H1 (cell line): ENCODE results near the gene SLC25A36. TPM values are rescaled to one million over a fixed set of nuclear protein-coding genes. Genes with fewer than 3 reads are reported as not detected.

Experiments used
- CTCF ChIA-PET: fragments of 300-600 bp; sonication (Branson Sonifier 250); formaldehyde crosslinking; loops from one replicate; lab custom pipeline; 2021; ENCODE audit not compliant: partially characterized antibody; lab: Charles Lee
- POLR2A ChIA-PET: fragments of 300-600 bp; sonication (Branson Sonifier 250); formaldehyde crosslinking; loops from one replicate; lab custom pipeline; 2021; ENCODE audit warnings: inconsistent platforms; ENCODE audit not compliant: partially characterized antibody; lab: Charles Lee
- DNase-seq, 2 experiments: peaks; one replicate each; pipeline versions ENCODE4 v3.0.0 to v3.0.0-alpha.2; 2010 to 2022; ENCODE audit warnings: low spot score in 2 of 2, low read depth in 1 of 2, mixed read lengths in 1 of 2
- FAIRE-seq: peaks from 2 replicates; lab custom pipeline; 2011; peaks lifted over from hg19 to GRCh38; lab: Jason Lieb, UNC
- H2AFZ ChIP-seq: 2 replicates; pipeline ENCODE4 v1.8.1; 2012; ENCODE audit warnings: low read length, inconsistent platforms
- H2AK5ac ChIP-seq: 2 replicates; pipeline ENCODE4 v1.6.1; 2013; ENCODE audit warnings: low read depth, low read length
- H2BK120ac ChIP-seq: replicated peaks from 2 replicates; pipeline ENCODE3; 2013; ENCODE audit warnings: low read depth, low read length, inconsistent platforms
- H2BK12ac ChIP-seq: 2 replicates; pipeline ENCODE4 v1.6.1; 2013; ENCODE audit warnings: low read depth, low read length
- H2BK15ac ChIP-seq: 2 replicates; pipeline ENCODE4 v1.6.1; 2013; ENCODE audit warnings: low read length
- H2BK20ac ChIP-seq: 2 replicates; pipeline ENCODE4 v1.6.1; 2013; ENCODE audit warnings: low read length
- H2BK5ac ChIP-seq: 2 replicates; pipeline ENCODE4 v1.6.1; 2013; ENCODE audit warnings: low read depth, low read length
- H3K14ac ChIP-seq: 2 replicates; pipeline ENCODE4 v1.6.1; 2013; ENCODE audit warnings: inconsistent platforms; ENCODE audit not compliant: insufficient read length
- H3K18ac ChIP-seq: 2 replicates; pipeline ENCODE4 v1.6.1; 2013; ENCODE audit warnings: low read length; ENCODE audit errors: extremely low read depth
- H3K23ac ChIP-seq: 2 replicates; pipeline ENCODE4 v1.6.1; 2013; ENCODE audit warnings: inconsistent platforms; ENCODE audit not compliant: insufficient read length
- H3K23me2 ChIP-seq: 2 replicates; pipeline ENCODE4 v1.6.1; 2013; ENCODE audit warnings: low read depth, low read length
- H3K27ac ChIP-seq: 2 replicates; pipeline ENCODE4 v1.6.1; 2011; ENCODE audit warnings: low read depth, low read length, inconsistent platforms
- H3K27me3 ChIP-seq, 4 experiments: replicated peaks in 1 of 4; 1 replicate in 1 of 4; 2 replicates in 3 of 4; pipeline versions ENCODE4 v1.6.1 to v1.8.1; 2011 to 2013; ENCODE audit warnings: low read length in 3 of 4, mild to moderate bottlenecking in 3 of 4, inconsistent platforms in 2 of 4, mixed read lengths in 2 of 4, moderate library complexity in 1 of 4; ENCODE audit not compliant: control insufficient read depth in 3 of 4, insufficient read depth in 3 of 4; ENCODE audit errors: extremely low read depth in 1 of 4
- H3K36me3 ChIP-seq, 4 experiments: 2 replicates each; pipeline versions ENCODE4 v1.6.1 to v1.8.1; 2011 to 2013; ENCODE audit warnings: mild to moderate bottlenecking in 4 of 4, low read length in 3 of 4, moderate library complexity in 2 of 4, control low read depth in 1 of 4, inconsistent platforms in 1 of 4; ENCODE audit not compliant: insufficient read depth in 4 of 4, control insufficient read depth in 2 of 4
- H3K4ac ChIP-seq: replicated peaks from 2 replicates; pipeline ENCODE3; 2013; ENCODE audit warnings: low read length, low read depth, mixed read lengths, inconsistent platforms; ENCODE audit not compliant: insufficient read length
- H3K4me1 ChIP-seq, 4 experiments: replicated peaks in 1 of 4; 1 replicate in 1 of 4; 2 replicates in 3 of 4; pipeline versions ENCODE4 v1.6.1 to v1.8.1; 2011 to 2013; ENCODE audit warnings: low read length in 3 of 4, inconsistent platforms in 2 of 4, mixed read lengths in 1 of 4; ENCODE audit not compliant: insufficient read depth in 4 of 4, control insufficient read depth in 3 of 4
- H3K4me2 ChIP-seq, 2 experiments: 2 replicates each; pipeline versions ENCODE4 v1.6.1 to v1.8.1; 2011 to 2013; ENCODE audit warnings: low read depth in 2 of 2, low read length in 2 of 2, control low read depth in 1 of 2, inconsistent platforms in 1 of 2, mild to moderate bottlenecking in 1 of 2; ENCODE audit not compliant: insufficient read depth in 1 of 2
- H3K4me3 ChIP-seq, 4 experiments: fragments of 200-600, 300-600 bp in 1 of 4; sonication (generic), shearing (Covaris generic), sonication (Bioruptor Twin) in 1 of 4; 2 replicates each; pipeline versions ENCODE4 v1.5.1 to v1.8.1; 2011 to 2016; ENCODE audit warnings: low read length in 4 of 4, low read depth in 3 of 4, control low read depth in 2 of 4, inconsistent platforms in 2 of 4, mild to moderate bottlenecking in 2 of 4, mixed read lengths in 1 of 4, moderate library complexity in 1 of 4; ENCODE audit not compliant: insufficient read depth in 2 of 4; ENCODE audit errors: extremely low read depth in 1 of 4
- H3K56ac ChIP-seq: replicated peaks from 2 replicates; pipeline ENCODE3; 2013; ENCODE audit warnings: low read depth, mild to moderate bottlenecking, mixed read lengths, low read length, inconsistent platforms; ENCODE audit not compliant: insufficient read length
- H3K79me1 ChIP-seq: 2 replicates; pipeline ENCODE4 v1.6.1; 2013; ENCODE audit warnings: low read depth, low read length, control low read depth
- H3K79me2 ChIP-seq, 2 experiments: 2 replicates each; pipeline versions ENCODE4 v1.6.1 to v1.8.1; 2012 to 2013; ENCODE audit warnings: low read length in 2 of 2, mild to moderate bottlenecking in 2 of 2, inconsistent platforms in 1 of 2; ENCODE audit not compliant: insufficient read depth in 2 of 2, control insufficient read depth in 1 of 2
- H3K9ac ChIP-seq, 4 experiments: replicated peaks in 1 of 4; 1 replicate in 1 of 4; 2 replicates in 3 of 4; pipeline versions ENCODE4 v1.6.1 to v1.8.1; 2011 to 2013; ENCODE audit warnings: low read depth in 3 of 4, low read length in 3 of 4, control low read depth in 2 of 4, mild to moderate bottlenecking in 2 of 4, moderate library complexity in 2 of 4, inconsistent platforms in 1 of 4; ENCODE audit errors: extremely low read depth in 1 of 4
- H3K9me3 ChIP-seq, 2 experiments: 2 replicates each; pipeline versions ENCODE4 v1.6.1 to v1.8.1; 2012 to 2013; ENCODE audit warnings: mild to moderate bottlenecking in 2 of 2, moderate library complexity in 2 of 2, control low read depth in 1 of 2, inconsistent platforms in 1 of 2, low read depth in 1 of 2, low read length in 1 of 2, mixed read lengths in 1 of 2; ENCODE audit not compliant: insufficient read depth in 2 of 2
- H4K20me1 ChIP-seq, 2 experiments: replicated peaks in 1 of 2; 2 replicates each; pipeline versions ENCODE3 to v1.8.1; 2011 to 2013; ENCODE audit warnings: inconsistent platforms in 2 of 2, low read length in 2 of 2, mild to moderate bottlenecking in 1 of 2; ENCODE audit not compliant: insufficient read depth in 2 of 2, control insufficient read depth in 1 of 2
- H4K5ac ChIP-seq: 2 replicates; pipeline ENCODE4 v1.6.1; 2013; ENCODE audit warnings: low read length, low read depth, mixed read lengths, inconsistent platforms; ENCODE audit not compliant: insufficient read length
- H4K8ac ChIP-seq: 2 replicates; pipeline ENCODE4 v1.8.0; 2013; ENCODE audit warnings: mild to moderate bottlenecking, moderate library complexity, low read length, inconsistent platforms; ENCODE audit not compliant: insufficient read depth; ENCODE audit errors: extremely low read depth
- H4K91ac ChIP-seq: replicated peaks from 2 replicates; pipeline ENCODE3; 2013; ENCODE audit warnings: low read length, mixed read lengths, inconsistent platforms; ENCODE audit not compliant: insufficient read length
- CEBPB ChIP-seq: IDR thresholded peaks from 2 replicates; pipeline ENCODE4 v1.6.1; 2012; ENCODE audit warnings: low read depth, low read length
- E2F6 ChIP-seq: IDR thresholded peaks from 2 replicates; pipeline ENCODE4 v1.6.1; 2012; ENCODE audit warnings: inconsistent platforms
- GABPA ChIP-seq: IDR thresholded peaks from 2 replicates; pipeline ENCODE4 v1.6.1; 2011; ENCODE audit warnings: mild to moderate bottlenecking, low read length, moderate library complexity, borderline replicate concordance; ENCODE audit not compliant: insufficient read depth
- MAX ChIP-seq: IDR thresholded peaks from 2 replicates; pipeline ENCODE4 v1.6.1; 2012; ENCODE audit warnings: inconsistent platforms
- SP2 ChIP-seq: IDR thresholded peaks from 2 replicates; pipeline ENCODE4 v1.6.1; 2012; ENCODE audit warnings: mild to moderate bottlenecking, low read length, inconsistent platforms
- WGBS, 2 experiments: shearing (Covaris generic) in 1 of 2; methylation state at CpG; one replicate each; pipeline versions ENCODE4 v1.1.6 to v1.1.7; 2013 to 2015; ENCODE audit warnings: low lambda C conversion rate in 2 of 2, mixed read lengths in 2 of 2, inconsistent platforms in 1 of 2, low coverage in 1 of 2, missing lambda C conversion rate in 1 of 2; ENCODE audit not compliant: insufficient replicate concordance in 2 of 2, insufficient coverage in 1 of 2, insufficient read length in 1 of 2; ENCODE audit errors: extremely low coverage in 1 of 2, missing lambda C conversion rate in 1 of 2; 5-methylcytosine and 5-hydroxymethylcytosine counted together
- polyA plus RNA-seq, 7 experiments: library from polyadenylated mRNA; depleted of rRNA in 3 of 7; stranded (reverse) in 5 of 7; unstranded in 2 of 7; fragments of >200 nt in 5 of 7; fragments of 200-250 nt in 2 of 7; gene quantifications; 1 replicate in 5 of 7; 2 replicates in 1 of 7; 4 replicates in 1 of 7; pipeline versions ENCODE4 v1.2.1 to v1.2.3, GENCODE V29; 2011 to 2013; ENCODE audit warnings: missing spikeins in 2 of 7, mixed read lengths in 2 of 7
- total RNA-seq: library from RNA; stranded (reverse); fragmentation: NEBNext Ultra II Directional; extraction: Animal tissue kit (Norgen Biotek cat#: 25700); gene quantifications from 2 replicates; pipeline ENCODE4 v1.2.1, GENCODE V29; 2021
- TF ChIP-seq, protein P1 (sequence below): IDR thresholded peaks from 2 replicates; pipeline ENCODE4 v1.6.1; 2012; ENCODE audit warnings: low read length, inconsistent platforms
- TF ChIP-seq, protein P2 (sequence below): IDR thresholded peaks from 2 replicates; pipeline ENCODE4 v1.6.1; 2011; ENCODE audit warnings: low read length, improper control_type of control experiment

SLC25A36 gene
- total and polyA plus RNA-seq, 2 of the 8 experiments (the other 6 are each of a cell fraction or from before 2014, with no cell fraction given): 42.9 to 71.8 TPM

DNA sequence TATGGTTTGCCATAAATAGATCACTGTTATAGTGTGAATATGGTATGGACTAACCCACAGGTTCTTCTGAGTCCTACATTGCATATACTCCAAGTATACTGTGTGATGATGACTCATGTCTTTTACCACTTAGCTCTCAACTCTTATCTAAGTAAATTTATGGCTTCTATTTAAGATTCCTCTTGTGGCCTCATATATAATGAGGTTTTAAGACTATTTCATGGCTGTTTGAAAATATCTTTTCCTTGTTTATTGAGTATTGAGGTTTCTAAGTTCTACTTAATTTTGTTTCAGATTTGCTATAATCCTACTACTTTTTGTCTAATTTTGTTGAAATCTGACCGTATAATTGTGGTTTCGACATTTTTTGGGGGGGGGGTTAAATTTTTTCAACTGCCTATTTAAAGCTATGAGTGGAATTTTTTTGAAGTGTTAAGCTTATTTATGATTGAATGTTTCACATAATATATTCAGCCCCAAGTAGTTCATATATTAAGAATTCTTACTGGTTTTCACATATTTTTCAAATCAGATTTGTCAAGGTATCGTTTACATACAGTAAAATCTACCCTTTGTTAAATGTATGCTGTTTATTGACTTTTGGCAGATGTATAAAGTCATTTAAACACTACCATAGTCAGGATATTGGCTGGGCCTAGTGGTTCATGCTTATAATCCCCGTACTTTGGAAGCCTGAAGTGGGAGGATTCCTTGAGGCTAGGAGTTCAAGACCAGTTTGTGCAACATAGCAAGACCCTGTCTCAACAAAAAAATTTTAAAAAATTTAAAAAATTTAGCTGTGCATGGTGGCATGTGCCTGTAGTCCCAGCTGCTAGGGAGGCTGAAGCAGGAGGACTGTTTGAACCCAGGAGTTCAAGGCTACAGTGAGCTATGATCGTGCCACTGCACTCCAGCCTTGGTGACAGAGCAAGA, 11.7 kb downstream of the SLC25A36 start:
- no peaks in the 10 kb centered on the region for H3K9me3 ChIP-seq
- no peak overlapping the region for H3K4ac ChIP-seq
- no peak overlapping the region for H3K27ac ChIP-seq
- H3K4me3 ChIP-seq: no peak overlapping the region
- H2BK20ac ChIP-seq: no peak overlapping the region
- no peak overlapping the region for H2BK12ac ChIP-seq
- H2BK15ac ChIP-seq: no peak overlapping the region
- H3K56ac ChIP-seq: no peak overlapping the region
- FAIRE-seq: no peak
- no peak overlapping the region for H2BK5ac ChIP-seq
- peaks cover 2 to 13% (median 3%) of the 10 kb centered on the region in 4 experiments; a peak in 5 of 7 replicates for H3K4me1 ChIP-seq
- no peaks in the 10 kb centered on the region for H3K23me2 ChIP-seq
- H3K36me3 ChIP-seq: peaks cover 0 to 16% (median 0%) of the 10 kb centered on the region in 4 experiments; a peak in 2 of 8 replicates
- 92% methylated on average over 5 of the region's 5 CpGs; no CpG with 5 or more reads in 1 of the 2 experiments for WGBS, 2 experiments
- H3K79me2 ChIP-seq: peaks cover 17 to 98% of the 10 kb centered on the region in 2 experiments
- CTCF ChIA-PET: interaction anchor here (0.6 to 1.6 kb wide), 4 partner anchors 10 to 595 kb away, joined by 3 to 5 read pairs (median 4); no protein-coding TSS in a partner anchor
- no peak overlapping the region for H3K23ac ChIP-seq
- DNase-seq: no peak
- no peak overlapping the region for H4K91ac ChIP-seq
- no peak overlapping the region for H2AK5ac ChIP-seq
- H3K27me3 ChIP-seq: no peaks in the 10 kb centered on the region
- H4K5ac ChIP-seq: no peak overlapping the region
- H3K79me1 ChIP-seq: no peaks in the 10 kb centered on the region; the same call in 1 of the 2 replicates
- no peak overlapping the region for H3K14ac ChIP-seq
- H2AFZ ChIP-seq: no peak overlapping the region
- peaks cover 11 to 18% of the 10 kb centered on the region in 2 experiments for H4K20me1 ChIP-seq
- H4K8ac ChIP-seq: no peak overlapping the region
- H3K4me2 ChIP-seq: no peak overlapping the region
- no peak overlapping the region for H3K18ac ChIP-seq
- POLR2A ChIA-PET: interaction anchor here (1.1 to 3.3 kb wide), 3 partner anchors 9 to 13 kb away, joined by 3 to 13 read pairs (median 9); partner anchors contain the start of gene SLC25A36
- no peak overlapping the region for H2BK120ac ChIP-seq
- no peak overlapping the region for H3K9ac ChIP-seq
- TF ChIP-seq, protein P1, sequence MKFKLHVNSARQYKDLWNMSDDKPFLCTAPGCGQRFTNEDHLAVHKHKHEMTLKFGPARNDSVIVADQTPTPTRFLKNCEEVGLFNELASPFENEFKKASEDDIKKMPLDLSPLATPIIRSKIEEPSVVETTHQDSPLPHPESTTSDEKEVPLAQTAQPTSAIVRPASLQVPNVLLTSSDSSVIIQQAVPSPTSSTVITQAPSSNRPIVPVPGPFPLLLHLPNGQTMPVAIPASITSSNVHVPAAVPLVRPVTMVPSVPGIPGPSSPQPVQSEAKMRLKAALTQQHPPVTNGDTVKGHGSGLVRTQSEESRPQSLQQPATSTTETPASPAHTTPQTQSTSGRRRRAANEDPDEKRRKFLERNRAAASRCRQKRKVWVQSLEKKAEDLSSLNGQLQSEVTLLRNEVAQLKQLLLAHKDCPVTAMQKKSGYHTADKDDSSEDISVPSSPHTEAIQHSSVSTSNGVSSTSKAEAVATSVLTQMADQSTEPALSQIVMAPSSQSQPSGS: no peak
- TF ChIP-seq, protein P2, sequence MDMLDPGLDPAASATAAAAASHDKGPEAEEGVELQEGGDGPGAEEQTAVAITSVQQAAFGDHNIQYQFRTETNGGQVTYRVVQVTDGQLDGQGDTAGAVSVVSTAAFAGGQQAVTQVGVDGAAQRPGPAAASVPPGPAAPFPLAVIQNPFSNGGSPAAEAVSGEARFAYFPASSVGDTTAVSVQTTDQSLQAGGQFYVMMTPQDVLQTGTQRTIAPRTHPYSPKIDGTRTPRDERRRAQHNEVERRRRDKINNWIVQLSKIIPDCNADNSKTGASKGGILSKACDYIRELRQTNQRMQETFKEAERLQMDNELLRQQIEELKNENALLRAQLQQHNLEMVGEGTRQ: no peak
- TF ChIP-seq E2F6 (no peak), GABPA (no peak), CEBPB (no peak), MAX (no peak), SP2 (no peak)
